GM12878 (cell line): ENCODE measurements around the gene PIAS2. TPM values are rescaled to one million over a fixed set of nuclear protein-coding genes. Genes with fewer than 3 reads are reported as not detected.

Experiments used
- ATAC-seq: fragments of 200-7000 bp; cut with Tn5 transposase; 3 replicates; pipeline ENCODE4 v1.9.1; 2020; ENCODE audit warnings: mild to moderate bottlenecking, moderate library complexity
- BruUV-seq: library from RNA; stranded (reverse); fragments of 400-500 nt; replicated peaks from 2 replicates; lab custom pipeline; 2021; lab: Mats Ljungman, UMichigan
- CTCF ChIA-PET: fragments of 300-600 bp; sonication (Branson Sonifier 250); formaldehyde crosslinking; extraction: SDS; loops from one replicate; lab custom pipeline; 2021; ENCODE audit warnings: inconsistent platforms; lab: Yijun Ruan, JAX
- POLR2A ChIA-PET: fragments of 350-600 bp; formaldehyde crosslinking; extraction: SDS; loops from one replicate; lab custom pipeline; 2021; ENCODE audit warnings: inconsistent platforms; lab: Charles Lee
- RAD21 ChIA-PET: fragments of 300-600 bp; sonication (Branson Sonifier 250); formaldehyde crosslinking; loops from one replicate; lab custom pipeline; 2023; ENCODE audit warnings: antibody characterized with exemption; ENCODE audit not compliant: unreplicated experiment; lab: Charles Lee
- SMC1A ChIA-PET: fragments of 300-600 bp; sonication (Branson Sonifier 250); formaldehyde crosslinking; loops from one replicate; lab custom pipeline; 2023; ENCODE audit not compliant: unreplicated experiment, uncharacterized antibody; lab: Charles Lee
- DNase-seq: peaks from one replicate; pipeline ENCODE4 v3.0.0-alpha.2; 2011; ENCODE audit warnings: low read depth, low spot score
- FAIRE-seq: peaks from 3 replicates; lab custom pipeline; 2011; peaks lifted over from hg19 to GRCh38; lab: Jason Lieb, UNC
- H2AFZ ChIP-seq: 2 replicates; pipeline ENCODE4 v1.6.0; 2011; ENCODE audit warnings: low read depth, low read length, control low read depth; ENCODE audit not compliant: control insufficient read depth
- H3K27ac ChIP-seq: 2 replicates; pipeline ENCODE4 v1.5.1; 2011; ENCODE audit warnings: control low read depth; ENCODE audit not compliant: control insufficient read depth, insufficient read depth
- H3K27me3 ChIP-seq, 2 experiments: replicated peaks in 1 of 2; 2 replicates each; pipeline versions ENCODE4 v1.6.0 to v1.6.1; 2011; ENCODE audit warnings: low read length in 1 of 2; ENCODE audit not compliant: control insufficient read depth in 2 of 2, insufficient read depth in 2 of 2
- H3K36me3 ChIP-seq, 2 experiments: 2 replicates each; pipeline ENCODE4 v1.5.1; 2011; ENCODE audit warnings: low read length in 1 of 2; ENCODE audit not compliant: control insufficient read depth in 2 of 2, insufficient read depth in 2 of 2
- H3K4me1 ChIP-seq: 2 replicates; pipeline ENCODE4 v1.6.1; 2011; ENCODE audit warnings: mild to moderate bottlenecking, low read length, moderate library complexity, mixed read lengths; ENCODE audit not compliant: control insufficient read depth, insufficient read depth
- H3K4me2 ChIP-seq: 2 replicates; pipeline ENCODE4 v1.6.0; 2011; ENCODE audit warnings: control low read depth; ENCODE audit not compliant: control insufficient read depth, insufficient read depth
- H3K4me3 ChIP-seq: fragments of 200-600 bp; sonication (generic); 2 replicates; pipeline ENCODE4 v1.5.1; 2016
- H3K79me2 ChIP-seq: 2 replicates; pipeline ENCODE4 v1.6.0; 2011; ENCODE audit warnings: low read length; ENCODE audit not compliant: control insufficient read depth, insufficient read depth
- H3K9ac ChIP-seq: 2 replicates; pipeline ENCODE4 v1.8.0; 2011; ENCODE audit warnings: low read length, control low read depth, mixed read lengths; ENCODE audit not compliant: control insufficient read depth, insufficient read depth
- H3K9me3 ChIP-seq: replicated peaks from 3 replicates; pipeline ENCODE4 v1.5.1; 2011; ENCODE audit warnings: mild to moderate bottlenecking, low read length; ENCODE audit not compliant: control insufficient read depth, insufficient read depth
- H4K20me1 ChIP-seq: 2 replicates; pipeline ENCODE4 v1.6.0; 2011; ENCODE audit not compliant: control insufficient read depth, insufficient read depth
- BCL11A ChIP-seq: IDR thresholded peaks from 2 replicates; pipeline ENCODE4 v1.6.1; 2011; ENCODE audit warnings: low read depth, low read length
- CHD4 ChIP-seq: fragments of 200-600 bp; sonication (generic); IDR thresholded peaks from 2 replicates; pipeline ENCODE4 v1.6.1; 2016; ENCODE audit warnings: mild to moderate bottlenecking
- CREM ChIP-seq: IDR thresholded peaks from 2 replicates; pipeline ENCODE4 v1.6.1; 2014; ENCODE audit warnings: antibody characterized with exemption, low read depth
- GATAD2B ChIP-seq: fragments of 450-650 bp; conservative IDR thresholded peaks from 2 replicates; pipeline ENCODE4 v1.6.1; 2017; ENCODE audit warnings: low read depth, mild to moderate bottlenecking, moderate library complexity
- MTA2 ChIP-seq: fragments of 450-650 bp; IDR thresholded peaks from 2 replicates; pipeline ENCODE4 v1.6.1; 2016; ENCODE audit warnings: low read depth, mild to moderate bottlenecking, moderate library complexity
- MYC ChIP-seq: IDR thresholded peaks from 2 replicates; pipeline ENCODE4 v1.6.1; 2011; ENCODE audit warnings: mild to moderate bottlenecking, low read length, moderate library complexity, inconsistent platforms; ENCODE audit not compliant: insufficient read depth, insufficient replicate concordance, insufficient read length, severe bottlenecking
- NRF1 ChIP-seq: conservative IDR thresholded peaks from 2 replicates; pipeline ENCODE4 v1.6.1; 2011; ENCODE audit warnings: mild to moderate bottlenecking, low read depth, low read length, improper control_type of control experiment
- POLR2AphosphoS2 ChIP-seq: IDR thresholded peaks from 2 replicates; pipeline ENCODE4 v1.6.1; 2011; ENCODE audit warnings: low read depth, mild to moderate bottlenecking, low read length, improper control_type of control experiment, moderate library complexity
- POU2F2 ChIP-seq: IDR thresholded peaks from 3 replicates; pipeline ENCODE4 v1.6.1; 2011; ENCODE audit warnings: low read depth, mild to moderate bottlenecking, low read length, borderline replicate concordance
- SMAD5 ChIP-seq: IDR thresholded peaks from 2 replicates; pipeline ENCODE4 v1.6.1; 2016; ENCODE audit warnings: antibody characterized with exemption, low read depth
- SUZ12 ChIP-seq: fragments of 200-600 bp; sonication (generic); IDR thresholded peaks from one replicate; pipeline ENCODE4 v1.6.1; 2018; ENCODE audit warnings: antibody characterized with exemption, mild to moderate bottlenecking; ENCODE audit not compliant: unreplicated experiment
- TCF3 ChIP-seq: IDR thresholded peaks from 2 replicates; pipeline ENCODE4 v1.6.1; 2012; ENCODE audit warnings: low read depth, mild to moderate bottlenecking, low read length, borderline replicate concordance; ENCODE audit not compliant: insufficient read depth
- WRNIP1 ChIP-seq: IDR thresholded peaks from 2 replicates; pipeline ENCODE4 v1.6.1; 2011; ENCODE audit warnings: low read depth, low read length, improper control_type of control experiment, borderline replicate concordance
- ZNF217 ChIP-seq: fragments of 450-650 bp; IDR thresholded peaks from 2 replicates; pipeline ENCODE4 v1.6.1; 2017; ENCODE audit warnings: antibody characterized with exemption, mild to moderate bottlenecking
- WGBS: methylation state at CpG from one replicate; pipeline ENCODE4 v1.1.6; 2016; ENCODE audit warnings: low lambda C conversion rate; ENCODE audit not compliant: insufficient replicate concordance, insufficient coverage; ENCODE audit errors: missing lambda C conversion rate; 5-methylcytosine and 5-hydroxymethylcytosine counted together
- in situ Hi-C: fragments of 300-500 bp; cut with MboI; formaldehyde crosslinking; loops from 9 replicates; pipeline ENCODE4 v1.14.3; 2018; ENCODE audit warnings: mixed read lengths
- intact Hi-C: fragments of 100-400 bp; cut with micrococcal nuclease; formaldehyde crosslinking; loops from one replicate; pipeline ENCODE4 v1.14.2; 2022; ENCODE audit not compliant: unreplicated experiment
- polyA plus RNA-seq, 11 experiments: library from polyadenylated mRNA; depleted of rRNA in 4 of 11; unstranded in 6 of 11; stranded (reverse) in 5 of 11; fragments of >200 nt; fragmentation: Nextera tagmentation in 4 of 11; fragmentation: Illumina TruSeq in 1 of 11; extraction: Ambion mirVana in 4 of 11; extraction: Trizol in 1 of 11; gene quantifications; 1 replicate in 1 of 11; 2 replicates in 10 of 11; pipeline versions ENCODE4 v1.2.1 to v1.2.3, GENCODE V29; 2011 to 2016; ENCODE audit warnings: inconsistent platforms in 2 of 11, missing spikeins in 2 of 11, low read depth in 1 of 11
- total RNA-seq, 4 experiments: library from RNA; depleted of rRNA in 3 of 4; stranded (reverse); fragments of >200 nt in 3 of 4; fragmentation: Illumina TruSeq in 1 of 4; extraction: Trizol in 1 of 4; gene quantifications; 2 replicates each; pipeline versions ENCODE4 v1.2.1 to v1.2.3, GENCODE V29; 2013 to 2021
- TF ChIP-seq, protein P1 (sequence below): fragments of 450-650 bp; formaldehyde crosslinking; IDR thresholded peaks from 2 replicates; pipeline ENCODE4 v1.4.0; 2020; ENCODE audit warnings: mild to moderate bottlenecking, moderate library complexity

The PIAS2 gene
- total and polyA plus RNA-seq, 10 of the 15 experiments (the other 5 are each of a cell fraction or from before 2014, with no cell fraction given), result 4.0 to 31.8 (median 22.4) TPM

DNA sequence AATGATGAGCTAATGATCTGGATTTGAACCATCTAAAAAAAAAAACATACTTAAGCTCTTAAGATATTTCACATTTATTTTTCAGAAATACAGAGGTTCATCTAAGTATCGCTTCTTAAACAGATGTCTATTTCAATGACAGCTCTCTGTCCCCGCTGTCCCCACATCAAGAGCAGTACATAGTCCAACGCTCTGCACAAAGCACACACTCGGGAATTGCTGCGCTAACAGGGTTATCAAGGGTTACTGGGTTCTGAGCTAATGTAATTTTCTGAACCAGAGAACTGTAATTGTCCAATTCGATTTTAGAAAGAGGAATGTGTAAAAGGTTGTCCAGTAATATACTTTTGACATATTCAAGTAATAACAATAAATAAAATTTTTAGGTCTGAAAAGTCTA is 101.6 kb downstream of the PIAS2 start:
- FAIRE-seq (no peak), ATAC-seq (no peak), DNase-seq (no peak)
- ChIA-PET CTCF (interaction anchor here (1.5 kb wide), 1 partner anchor 9 kb away, joined by 4 read pairs; no protein-coding TSS in a partner anchor), RAD21 (no interaction called here), SMC1A (interaction anchor here (0.7 to 1.7 kb wide), 3 partner anchors 20 to 30 kb away, joined by 3 to 5 read pairs (median 4); no protein-coding TSS in a partner anchor), POLR2A (interaction anchor here (0.6 kb wide), 1 partner anchor 24 kb away, joined by 6 read pairs; no protein-coding TSS in a partner anchor)
- no peak overlapping the region for H3K27ac ChIP-seq
- in situ Hi-C loops, result no loop called here
- no TSS peak for BruUV-seq
- H2AFZ ChIP-seq, result no peak overlapping the region
- no peak overlapping the region for H3K4me2 ChIP-seq
- 91% methylated on average over 6 of the region's 6 CpGs for WGBS
- intact Hi-C loops, result no loop called here
- no peak overlapping the region for H3K9ac ChIP-seq
- H3K36me3 ChIP-seq, result no peaks in the 10 kb centered on the region
- H3K27me3 ChIP-seq, result no peaks in the 10 kb centered on the region
- no peaks in the 10 kb centered on the region for H3K9me3 ChIP-seq
- H4K20me1 ChIP-seq, result no peaks in the 10 kb centered on the region
- H3K4me3 ChIP-seq, result no peak overlapping the region
- no peaks in the 10 kb centered on the region for H3K79me2 ChIP-seq
- H3K4me1 ChIP-seq, result no peaks in the 10 kb centered on the region
- no peak for TF ChIP-seq BCL11A
- TF ChIP-seq CREM, result no peak
- TF ChIP-seq SMAD5, result no peak
- TF ChIP-seq WRNIP1, result no peak
- TF ChIP-seq POLR2AphosphoS2, result no peak
- TF ChIP-seq GATAD2B, result no peak
- no peak for TF ChIP-seq NRF1
- TF ChIP-seq SUZ12, result no peak
- TF ChIP-seq MTA2, result no peak
- TF ChIP-seq, protein P1, sequence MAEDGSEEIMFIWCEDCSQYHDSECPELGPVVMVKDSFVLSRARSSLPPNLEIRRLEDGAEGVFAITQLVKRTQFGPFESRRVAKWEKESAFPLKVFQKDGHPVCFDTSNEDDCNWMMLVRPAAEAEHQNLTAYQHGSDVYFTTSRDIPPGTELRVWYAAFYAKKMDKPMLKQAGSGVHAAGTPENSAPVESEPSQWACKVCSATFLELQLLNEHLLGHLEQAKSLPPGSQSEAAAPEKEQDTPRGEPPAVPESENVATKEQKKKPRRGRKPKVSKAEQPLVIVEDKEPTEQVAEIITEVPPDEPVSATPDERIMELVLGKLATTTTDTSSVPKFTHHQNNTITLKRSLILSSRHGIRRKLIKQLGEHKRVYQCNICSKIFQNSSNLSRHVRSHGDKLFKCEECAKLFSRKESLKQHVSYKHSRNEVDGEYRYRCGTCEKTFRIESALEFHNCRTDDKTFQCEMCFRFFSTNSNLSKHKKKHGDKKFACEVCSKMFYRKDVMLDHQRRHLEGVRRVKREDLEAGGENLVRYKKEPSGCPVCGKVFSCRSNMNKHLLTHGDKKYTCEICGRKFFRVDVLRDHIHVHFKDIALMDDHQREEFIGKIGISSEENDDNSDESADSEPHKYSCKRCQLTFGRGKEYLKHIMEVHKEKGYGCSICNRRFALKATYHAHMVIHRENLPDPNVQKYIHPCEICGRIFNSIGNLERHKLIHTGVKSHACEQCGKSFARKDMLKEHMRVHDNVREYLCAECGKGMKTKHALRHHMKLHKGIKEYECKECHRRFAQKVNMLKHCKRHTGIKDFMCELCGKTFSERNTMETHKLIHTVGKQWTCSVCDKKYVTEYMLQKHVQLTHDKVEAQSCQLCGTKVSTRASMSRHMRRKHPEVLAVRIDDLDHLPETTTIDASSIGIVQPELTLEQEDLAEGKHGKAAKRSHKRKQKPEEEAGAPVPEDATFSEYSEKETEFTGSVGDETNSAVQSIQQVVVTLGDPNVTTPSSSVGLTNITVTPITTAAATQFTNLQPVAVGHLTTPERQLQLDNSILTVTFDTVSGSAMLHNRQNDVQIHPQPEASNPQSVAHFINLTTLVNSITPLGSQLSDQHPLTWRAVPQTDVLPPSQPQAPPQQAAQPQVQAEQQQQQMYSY (CRISPR knock-in tag), result no peak
- no peak for TF ChIP-seq ZNF217
- no peak for TF ChIP-seq CHD4
- TF ChIP-seq TCF3, result no peak
- no peak for TF ChIP-seq MYC
- TF ChIP-seq POU2F2, result no peak
